Neutrophil (primary cell): ENCODE data around the gene CELF2.

Source experiments
- H3K27ac ChIP-seq: fragments of 200-600 bp; sonication (generic); 2 replicates; pipeline ENCODE4 v1.5.1; 2016; ENCODE audit warnings: mild to moderate bottlenecking, moderate library complexity
- H3K27me3 ChIP-seq: fragments of 200-600 bp; sonication (generic); 2 replicates; pipeline ENCODE4 v1.6.0; 2016; ENCODE audit warnings: mild to moderate bottlenecking
- H3K36me3 ChIP-seq: fragments of 200-600 bp; sonication (generic); 2 replicates; pipeline ENCODE4 v1.5.1; 2017
- H3K4me1 ChIP-seq, 2 experiments: fragments of 200-600 bp in 1 of 2; sonication (generic) in 1 of 2; 1 replicate in 1 of 2; 2 replicates in 1 of 2; pipeline versions ENCODE4 v1.5.1 to v1.6.1; 2013 to 2016; ENCODE audit warnings: low read depth in 1 of 2, low read length in 1 of 2, mild to moderate bottlenecking in 1 of 2, moderate library complexity in 1 of 2; ENCODE audit not compliant: control insufficient read depth in 1 of 2, insufficient read depth in 1 of 2
- H3K4me3 ChIP-seq, 2 experiments: fragments of 200-600 bp in 1 of 2; sonication (generic) in 1 of 2; 1 replicate in 1 of 2; 2 replicates in 1 of 2; pipeline ENCODE4 v1.5.1; 2013 to 2016; ENCODE audit warnings: low read depth in 1 of 2, low read length in 1 of 2, mild to moderate bottlenecking in 1 of 2, moderate library complexity in 1 of 2
- H3K9me3 ChIP-seq: fragments of 200-600 bp; sonication (generic); 2 replicates; pipeline ENCODE4 v1.5.1; 2016
- CTCF ChIP-seq: fragments of 200-600 bp; sonication (generic); IDR thresholded peaks from 2 replicates; pipeline ENCODE4 v1.5.1; 2016; ENCODE audit warnings: antibody characterized with exemption

Gene CELF2

GRCh38 chr10:11135709-11136108 lies 118.0 kb downstream of the CELF2 start:
- no peaks in the 10 kb centered on the region for H3K9me3 ChIP-seq
- no peak for TF ChIP-seq CTCF
- no peaks in the 10 kb centered on the region for H3K36me3 ChIP-seq
- no peak overlapping the region for H3K27ac ChIP-seq
- H3K4me1 ChIP-seq: peaks cover 0 to 4% of the 10 kb centered on the region in 2 experiments
- H3K4me3 ChIP-seq: no peak overlapping the region
- H3K27me3 ChIP-seq: no peaks in the 10 kb centered on the region

GRCh38 chr10:11138314-11139033 lies 120.8 kb downstream of the CELF2 start:
- no peaks in the 10 kb centered on the region for H3K36me3 ChIP-seq
- peaks cover 8 to 9% of the 10 kb centered on the region in 2 experiments for H3K4me1 ChIP-seq
- H3K27me3 ChIP-seq: no peaks in the 10 kb centered on the region

GRCh38 chr10:11140963-11141362 lies 123.3 kb downstream of the CELF2 start:
- no peaks in the 10 kb centered on the region for H3K36me3 ChIP-seq
- no peak overlapping the region for H3K4me3 ChIP-seq
- H3K4me1 ChIP-seq: peaks cover 28 to 33% of the 10 kb centered on the region in 2 experiments
- no peak overlapping the region for H3K27ac ChIP-seq
- no peaks in the 10 kb centered on the region for H3K9me3 ChIP-seq
- H3K27me3 ChIP-seq: no peaks in the 10 kb centered on the region
- no peak for TF ChIP-seq CTCF

More at GRCh38 chr10:11138314-11139033, 120.8 kb downstream of the CELF2 start:
- Histone ChIP-seq H3K4me3 (no peak overlapping the region), H3K9me3 (no peaks in the 10 kb centered on the region), H3K27ac (no peak overlapping the region)
- TF ChIP-seq CTCF: no peak

- Histone ChIP-seq H3K27ac (no peak overlapping the region), H3K4me1 (peaks cover 35 to 38% of the 10 kb centered on the region in 2 experiments), H3K4me3 (no peak overlapping the region), H3K36me3 (no peaks in the 10 kb centered on the region), H3K9me3 (no peaks in the 10 kb centered on the region), H3K27me3 (no peaks in the 10 kb centered on the region)
- TF ChIP-seq CTCF: no peak
Measured at GRCh38 chr10:11141571-11142091, 124.0 kb downstream of the CELF2 start.

GRCh38 chr10:11142777-11143176 lies 125.1 kb downstream of the CELF2 start:
- no peaks in the 10 kb centered on the region for H3K36me3 ChIP-seq
- no peak overlapping the region for H3K4me3 ChIP-seq
- peak overlapping the region; percentile 55 for H3K27ac ChIP-seq
- no peaks in the 10 kb centered on the region for H3K9me3 ChIP-seq
- TF ChIP-seq CTCF: no peak
- peaks cover 45 to 49% of the 10 kb centered on the region in 2 experiments for H3K4me1 ChIP-seq
- H3K27me3 ChIP-seq: no peaks in the 10 kb centered on the region
